ENCODE measurements around the gene ATP13A3. TPM values are rescaled to one million over a fixed set of nuclear protein-coding genes. Genes with fewer than 3 reads are reported as not detected.

ATP13A3 gene
- total and polyA plus RNA-seq, 2 experiments from 2014 or later: 20.0 to 202 TPM

DNA sequence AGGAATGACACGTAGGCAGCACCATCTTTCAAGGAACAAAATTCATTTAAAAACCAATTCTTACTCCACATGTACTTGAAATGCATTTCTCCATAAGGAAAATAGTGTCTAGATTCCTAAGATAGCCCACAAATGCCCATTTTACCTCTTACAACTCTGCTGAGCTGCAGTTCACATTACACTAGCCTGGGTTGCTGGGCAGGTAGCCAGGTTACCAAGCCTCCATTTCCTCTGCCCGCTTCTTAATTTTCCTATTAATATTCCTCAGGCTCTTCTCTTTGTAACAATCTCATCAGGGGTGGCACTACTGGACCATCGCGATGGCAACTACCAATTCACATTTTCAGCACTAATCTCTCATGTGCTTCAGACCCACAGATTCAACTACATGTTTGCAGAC lies 10.8 kb downstream of the ATP13A3 start (continued):
- no peak for TF ChIP-seq ZNF462 (CRISPR knock-in tag; IDR thresholded peaks at IDR 0.05)
- TF ChIP-seq STAT1 (IDR thresholded peaks at IDR 0.05; ENCODE audit: unreplicated experiment): no peak
- TF ChIP-seq EZH2phosphoT487 (IDR thresholded peaks at IDR 0.05; ENCODE audit: unreplicated experiment): no peak
- TF ChIP-seq CREB1 (CRISPR knock-in tag; IDR thresholded peaks at IDR 0.05; ENCODE audit: low read depth): no peak

- H3K4me2 ChIP-seq: no peak overlapping the region
- H3K4me1 ChIP-seq (ENCODE audit: insufficient read depth): peaks cover 13% of the 10 kb centered on the region
- no peaks in the 10 kb centered on the region for H3K36me3 ChIP-seq (ENCODE audit: insufficient read depth)
- DNase-seq (ENCODE audit: low spot score): no peak
- Mint-ChIP-seq H3K27me3 (ENCODE audit: insufficient read depth, low read depth, poor library complexity) (peaks cover 2% of the 10 kb centered on the region), H3K4me1 (peaks cover 35% of the 10 kb centered on the region), H3K27ac (0 out of 2 replicates have a peak overlapping the region, but pooled peaks have one; percentile 5), H3K9me3 (no peaks in the 10 kb centered on the region), H3K4me3 (no peak overlapping the region), H3K36me3 (ENCODE audit: low read depth) (no peaks in the 10 kb centered on the region)
- H3K4me3 ChIP-seq: no peak overlapping the region
- H3K27ac ChIP-seq (ENCODE audit: low read depth): no peak overlapping the region
- peaks cover 47% of the 10 kb centered on the region for H4K20me1 ChIP-seq (replicated peaks; ENCODE audit: insufficient read depth)
- no peaks in the 10 kb centered on the region for H3K9me2 ChIP-seq (ENCODE audit: insufficient read depth)
- peaks cover 100% of the 10 kb centered on the region for H3K79me2 ChIP-seq (replicated peaks; ENCODE audit: insufficient read depth)
- no peak for ATAC-seq
- H3F3A ChIP-seq (replicated peaks; ENCODE audit: low read depth): no peaks in the 10 kb centered on the region
- H2AFZ ChIP-seq: no peak overlapping the region
- H3K27me3 ChIP-seq (ENCODE audit: insufficient read depth): no peaks in the 10 kb centered on the region
- no peak for TF ChIP-seq POLR2AphosphoS5 (IDR thresholded peaks at IDR 0.05; ENCODE audit: low read depth)
- TF ChIP-seq JUNB (IDR thresholded peaks at IDR 0.05; ENCODE audit: unreplicated experiment): no peak
- TF ChIP-seq NANOG (IDR thresholded peaks at IDR 0.05; ENCODE audit: borderline replicate concordance): no peak
- no peak for TF ChIP-seq ZNF331 (CRISPR knock-in tag; IDR thresholded peaks at IDR 0.05; ENCODE audit: low read depth)
- TF ChIP-seq CREB1 (CRISPR knock-in tag; IDR thresholded peaks at IDR 0.05; ENCODE audit: low read depth): no peak
- TF ChIP-seq STAT1 (IDR thresholded peaks at IDR 0.05; ENCODE audit: unreplicated experiment): no peak
- TF ChIP-seq ZNF114 (CRISPR knock-in tag; IDR thresholded peaks at IDR 0.05): no peak
- TF ChIP-seq, protein P1, sequence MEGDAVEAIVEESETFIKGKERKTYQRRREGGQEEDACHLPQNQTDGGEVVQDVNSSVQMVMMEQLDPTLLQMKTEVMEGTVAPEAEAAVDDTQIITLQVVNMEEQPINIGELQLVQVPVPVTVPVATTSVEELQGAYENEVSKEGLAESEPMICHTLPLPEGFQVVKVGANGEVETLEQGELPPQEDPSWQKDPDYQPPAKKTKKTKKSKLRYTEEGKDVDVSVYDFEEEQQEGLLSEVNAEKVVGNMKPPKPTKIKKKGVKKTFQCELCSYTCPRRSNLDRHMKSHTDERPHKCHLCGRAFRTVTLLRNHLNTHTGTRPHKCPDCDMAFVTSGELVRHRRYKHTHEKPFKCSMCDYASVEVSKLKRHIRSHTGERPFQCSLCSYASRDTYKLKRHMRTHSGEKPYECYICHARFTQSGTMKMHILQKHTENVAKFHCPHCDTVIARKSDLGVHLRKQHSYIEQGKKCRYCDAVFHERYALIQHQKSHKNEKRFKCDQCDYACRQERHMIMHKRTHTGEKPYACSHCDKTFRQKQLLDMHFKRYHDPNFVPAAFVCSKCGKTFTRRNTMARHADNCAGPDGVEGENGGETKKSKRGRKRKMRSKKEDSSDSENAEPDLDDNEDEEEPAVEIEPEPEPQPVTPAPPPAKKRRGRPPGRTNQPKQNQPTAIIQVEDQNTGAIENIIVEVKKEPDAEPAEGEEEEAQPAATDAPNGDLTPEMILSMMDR (conservative IDR thresholded peaks at IDR 0.05; ENCODE audit: low read depth in 2 of 2): no peak
- TF ChIP-seq EZH2phosphoT487 (IDR thresholded peaks at IDR 0.05; ENCODE audit: unreplicated experiment): no peak
- TF ChIP-seq ETS1 (IDR thresholded peaks at IDR 0.05): no peak
Observed at GRCh38 chr3:194475138-194475932, 11.5 kb downstream of the ATP13A3 start.
